GM10266 (cell line): ENCODE data around the gene SLC35B2.

Experiments used
- DNase-seq: peaks from one replicate; pipeline ENCODE4 v3.0.0; 2012; ENCODE audit errors: extremely low spot score
- TF ChIP-seq, protein P1 (sequence below): IDR thresholded peaks from 2 replicates; pipeline ENCODE4 v1.5.1; 2012; ENCODE audit warnings: mild to moderate bottlenecking, low read depth; ENCODE audit not compliant: control insufficient read depth, insufficient read depth; ENCODE audit errors: missing control alignments

The SLC35B2 gene

DNA sequence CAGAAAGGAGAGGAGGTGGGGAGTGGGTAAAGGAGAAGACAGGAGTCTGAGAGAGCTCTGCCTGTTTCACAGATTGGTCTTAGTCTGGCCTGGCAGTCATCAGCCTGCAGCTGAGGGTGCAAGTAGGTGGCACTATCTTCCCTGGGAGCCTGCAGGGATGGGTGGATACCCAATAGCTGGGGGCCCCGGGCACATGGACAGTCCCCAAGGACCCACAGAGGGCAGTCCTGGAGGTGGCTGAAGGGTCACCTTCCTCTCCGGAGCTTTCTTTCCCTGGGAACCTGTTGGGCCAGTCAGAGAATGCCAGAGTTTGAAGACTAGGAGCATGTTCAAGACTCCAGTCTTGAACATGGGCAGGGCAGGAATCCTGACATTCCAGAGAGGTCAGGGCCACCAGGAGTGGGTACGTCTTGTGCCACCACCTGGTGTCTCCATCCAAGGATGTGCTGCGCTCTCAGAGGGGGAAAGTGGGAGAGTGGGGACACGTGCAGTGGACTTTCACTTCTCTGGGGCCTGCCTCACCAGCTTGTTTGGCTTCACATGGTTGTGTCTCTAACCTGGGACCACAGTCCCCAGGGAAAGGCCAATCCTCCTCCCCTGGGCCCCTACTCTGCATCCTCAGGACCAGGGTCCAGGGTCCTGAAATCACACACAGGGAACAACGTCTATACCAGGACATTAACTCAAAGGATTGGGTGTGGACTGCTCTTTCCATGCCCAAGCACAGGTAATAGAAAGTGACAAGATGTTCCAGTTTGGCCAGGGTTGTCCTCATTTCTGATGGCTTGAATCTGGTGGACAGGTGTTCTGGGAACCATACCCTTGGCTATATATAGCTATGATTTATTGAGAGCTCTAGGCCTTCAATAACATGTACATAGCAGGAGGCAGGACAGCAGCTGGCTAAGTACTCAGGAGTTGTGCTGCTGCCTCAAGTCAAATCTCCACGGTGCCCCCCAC, 37.8 kb upstream of the SLC35B2 start:
- no peak for DNase-seq
- TF ChIP-seq, protein P1, sequence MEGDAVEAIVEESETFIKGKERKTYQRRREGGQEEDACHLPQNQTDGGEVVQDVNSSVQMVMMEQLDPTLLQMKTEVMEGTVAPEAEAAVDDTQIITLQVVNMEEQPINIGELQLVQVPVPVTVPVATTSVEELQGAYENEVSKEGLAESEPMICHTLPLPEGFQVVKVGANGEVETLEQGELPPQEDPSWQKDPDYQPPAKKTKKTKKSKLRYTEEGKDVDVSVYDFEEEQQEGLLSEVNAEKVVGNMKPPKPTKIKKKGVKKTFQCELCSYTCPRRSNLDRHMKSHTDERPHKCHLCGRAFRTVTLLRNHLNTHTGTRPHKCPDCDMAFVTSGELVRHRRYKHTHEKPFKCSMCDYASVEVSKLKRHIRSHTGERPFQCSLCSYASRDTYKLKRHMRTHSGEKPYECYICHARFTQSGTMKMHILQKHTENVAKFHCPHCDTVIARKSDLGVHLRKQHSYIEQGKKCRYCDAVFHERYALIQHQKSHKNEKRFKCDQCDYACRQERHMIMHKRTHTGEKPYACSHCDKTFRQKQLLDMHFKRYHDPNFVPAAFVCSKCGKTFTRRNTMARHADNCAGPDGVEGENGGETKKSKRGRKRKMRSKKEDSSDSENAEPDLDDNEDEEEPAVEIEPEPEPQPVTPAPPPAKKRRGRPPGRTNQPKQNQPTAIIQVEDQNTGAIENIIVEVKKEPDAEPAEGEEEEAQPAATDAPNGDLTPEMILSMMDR, result no peak

DNA sequence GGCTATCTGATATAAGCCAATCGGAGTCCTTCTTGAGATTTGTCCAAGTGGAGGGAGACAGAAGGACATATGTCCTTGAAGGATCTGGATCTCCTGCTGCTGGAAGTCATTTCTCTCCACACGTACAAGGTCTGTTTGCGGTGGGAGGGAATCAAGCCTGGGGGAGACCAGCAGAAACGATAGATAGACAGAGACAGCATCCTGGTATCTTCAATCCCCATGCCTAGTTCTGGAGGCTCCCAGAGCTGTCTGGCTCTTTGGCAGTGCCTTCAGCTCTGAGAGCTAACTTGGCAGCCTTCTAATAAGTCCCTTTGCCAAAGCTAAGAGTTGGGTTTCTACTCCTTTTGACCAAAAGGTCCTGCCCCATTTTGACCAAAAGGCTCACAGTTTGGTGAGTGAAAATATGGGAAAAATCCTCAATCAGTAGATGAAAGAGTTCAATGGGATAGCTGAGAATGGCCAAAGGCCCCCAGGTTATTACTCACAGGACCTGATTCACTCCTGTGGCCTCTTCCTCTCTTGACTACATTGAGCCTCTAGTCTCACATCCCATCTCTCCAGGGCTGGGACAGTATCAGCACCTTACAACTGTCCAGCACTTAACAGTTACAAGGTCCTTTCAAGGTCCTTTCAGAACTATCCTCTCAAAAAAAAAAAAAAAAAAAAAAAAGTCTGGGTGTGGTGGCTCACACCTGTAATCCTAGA, 35.5 kb upstream of the SLC35B2 start:
- TF ChIP-seq, protein P1, result no peak
- no peak for DNase-seq

DNA sequence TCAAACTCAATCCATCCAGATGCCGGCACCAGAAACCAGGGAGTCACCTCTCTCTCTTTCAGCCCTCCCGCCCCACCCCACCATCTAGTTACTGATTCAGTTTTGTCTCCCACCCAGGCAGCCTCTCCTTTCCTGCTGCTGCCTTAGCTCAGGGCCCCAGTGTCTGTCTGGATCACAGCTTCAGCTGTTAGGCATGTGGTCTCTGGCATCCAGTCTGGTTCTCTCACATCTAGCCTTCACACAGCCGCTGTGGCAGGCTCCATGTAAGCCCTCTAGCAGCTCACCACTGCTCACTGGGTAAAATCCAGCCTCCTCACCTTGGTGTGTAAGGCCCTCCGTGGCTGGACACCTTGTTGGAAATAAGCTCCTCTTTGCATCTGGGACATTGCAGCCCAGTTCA, 34.5 kb upstream of the SLC35B2 start:
- TF ChIP-seq, protein P1, result no peak
- DNase-seq, result no peak

DNA sequence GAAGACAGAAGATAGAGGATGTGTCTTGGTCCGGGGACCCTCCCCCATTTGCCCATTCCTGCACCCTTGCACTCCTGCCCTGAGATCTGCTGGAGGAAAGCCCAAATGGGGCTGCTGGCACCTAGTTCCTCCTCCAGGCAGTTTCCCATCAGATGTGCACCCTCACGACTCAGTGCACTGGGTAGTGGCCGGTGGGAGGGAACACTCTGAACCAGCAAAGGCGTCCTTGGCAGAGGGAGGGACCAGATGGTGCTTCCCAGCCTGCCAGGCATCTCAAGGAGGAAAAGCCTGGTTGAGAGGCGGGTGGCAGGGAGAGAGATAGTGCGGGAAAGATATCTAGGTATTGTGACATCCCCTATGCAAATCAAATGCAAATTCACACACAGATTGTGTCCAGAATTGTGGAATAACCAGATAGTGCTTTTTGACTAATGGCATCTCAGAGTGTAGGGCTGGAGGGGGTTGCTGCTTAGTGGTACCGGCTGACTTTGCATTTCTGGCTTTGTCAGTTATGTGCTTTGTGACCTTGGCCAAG, 32.5 kb upstream of the SLC35B2 start:
- TF ChIP-seq, protein P1, result no peak
- DNase-seq, result no peak

DNA sequence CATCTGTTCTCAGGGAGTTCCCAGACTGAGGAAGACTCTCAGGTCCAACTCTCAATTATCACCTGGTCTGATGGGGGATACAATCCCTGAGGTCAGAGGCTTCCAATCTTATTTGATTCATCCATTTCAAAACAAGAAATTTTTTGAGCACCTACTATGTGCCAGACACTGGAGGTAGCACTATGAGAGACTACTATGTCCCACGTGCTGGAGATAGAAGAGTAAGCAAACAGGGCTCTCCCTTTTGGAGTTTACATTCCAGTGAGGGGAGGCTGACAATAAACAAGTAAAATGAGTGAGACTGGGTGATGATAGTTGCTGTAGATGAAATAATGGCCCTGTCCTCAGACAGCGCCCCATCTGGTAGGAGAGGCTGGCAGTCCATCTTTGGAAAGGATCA, 29.4 kb upstream of the SLC35B2 start:
- DNase-seq, result no peak

DNA sequence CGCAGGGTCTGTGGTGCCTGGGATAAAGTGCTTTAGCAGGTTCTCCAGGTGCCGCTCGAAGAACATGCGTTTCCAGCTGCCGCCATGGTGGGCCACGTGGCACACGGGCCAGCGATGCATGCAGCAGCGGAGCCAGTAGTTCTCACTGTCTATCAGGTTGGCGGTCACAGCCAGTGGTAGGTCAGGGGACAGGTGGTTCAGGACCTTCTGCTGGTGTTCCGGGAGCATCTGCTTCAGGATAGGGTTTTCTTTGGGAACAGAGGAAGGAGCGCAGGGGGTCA, 28.9 kb upstream of the SLC35B2 start:
- no peak for DNase-seq
- TF ChIP-seq, protein P1, result no peak

More for the DNA sequence above, 29.4 kb upstream of the SLC35B2 start:
- TF ChIP-seq, protein P1, result no peak
